Hepatocyte (in vitro differentiated cells): ENCODE measurements around the gene GMDS. TPM values are rescaled to one million over a fixed set of nuclear protein-coding genes. Genes with fewer than 3 reads are reported as not detected.

ENCODE experiments used
- DNase-seq: peaks from one replicate; pipeline ENCODE4 v3.0.0-alpha.2; 2016; ENCODE audit warnings: low spot score
- H2AFZ ChIP-seq: fragments of 200-600 bp; sonication (generic); 2 replicates; pipeline ENCODE4 v1.6.0; 2016; ENCODE audit warnings: antibody characterized with exemption, mild to moderate bottlenecking
- H3K27ac ChIP-seq: fragments of 200-600 bp; sonication (generic); 2 replicates; pipeline ENCODE4 v1.5.1; 2016; ENCODE audit warnings: mild to moderate bottlenecking
- H3K27me3 ChIP-seq: fragments of 200-600 bp; sonication (generic); 2 replicates; pipeline ENCODE4 v1.6.1; 2016
- H3K36me3 ChIP-seq: fragments of 200-600 bp; sonication (generic); replicated peaks from 2 replicates; pipeline ENCODE4 v1.5.1; 2016; ENCODE audit warnings: low read depth; ENCODE audit not compliant: insufficient read depth
- H3K4me1 ChIP-seq: fragments of 200-600 bp; sonication (generic); 2 replicates; pipeline ENCODE4 v1.5.1; 2016; ENCODE audit warnings: mild to moderate bottlenecking, moderate library complexity; ENCODE audit not compliant: insufficient read depth
- H3K4me2 ChIP-seq: fragments of 200-600 bp; sonication (generic); 2 replicates; pipeline ENCODE4 v1.6.0; 2016
- H3K4me3 ChIP-seq: fragments of 200-600 bp; sonication (generic); 2 replicates; pipeline ENCODE4 v1.5.1; 2016; ENCODE audit warnings: mild to moderate bottlenecking
- H3K79me2 ChIP-seq: fragments of 200-600 bp; sonication (generic); 2 replicates; pipeline ENCODE4 v1.6.0; 2017; ENCODE audit warnings: mild to moderate bottlenecking
- H3K9me2 ChIP-seq: fragments of 200-600 bp; sonication (generic); replicated peaks from 2 replicates; pipeline ENCODE4 v1.6.0; 2017; ENCODE audit warnings: mild to moderate bottlenecking; ENCODE audit not compliant: insufficient read depth
- H3K9me3 ChIP-seq: fragments of 200-600 bp; sonication (generic); 2 replicates; pipeline ENCODE4 v1.5.1; 2016; ENCODE audit warnings: low read depth, mild to moderate bottlenecking
- H4K20me1 ChIP-seq: fragments of 200-600 bp; sonication (generic); 2 replicates; pipeline ENCODE4 v1.6.0; 2016; ENCODE audit warnings: mild to moderate bottlenecking; ENCODE audit not compliant: insufficient read depth, poor library complexity, severe bottlenecking
- EZH2 ChIP-seq: fragments of 200-600 bp; sonication (generic); IDR thresholded peaks from 2 replicates; pipeline ENCODE4 v1.6.1; 2016; ENCODE audit warnings: antibody characterized with exemption, mild to moderate bottlenecking, borderline replicate concordance
- EZH2phosphoT487 ChIP-seq: fragments of 200-600 bp; sonication (generic); IDR thresholded peaks from one replicate; pipeline ENCODE4 v1.6.1; 2018; ENCODE audit warnings: antibody characterized with exemption, mild to moderate bottlenecking, low read depth, moderate library complexity; ENCODE audit not compliant: unreplicated experiment, severe bottlenecking
- WGBS: methylation state at CpG from one replicate; pipeline ENCODE4 v1.1.6; 2016; ENCODE audit warnings: low lambda C conversion rate; ENCODE audit errors: missing lambda C conversion rate; 5-methylcytosine and 5-hydroxymethylcytosine counted together
- polyA plus RNA-seq: library from polyadenylated mRNA; unstranded; fragments of >200 nt; fragmentation: Nextera tagmentation; extraction: Ambion mirVana; gene quantifications from 2 replicates; pipeline ENCODE4 v1.2.1, GENCODE V29; 2016
- total RNA-seq: library from RNA; depleted of rRNA; stranded (reverse); fragments of >200 nt; gene quantifications from 2 replicates; pipeline ENCODE4 v1.2.3, GENCODE V29; 2014
- TF ChIP-seq, protein P1 (sequence below): fragments of 200-600 bp; sonication (generic); IDR thresholded peaks from 2 replicates; pipeline ENCODE4 v1.5.1; 2016; ENCODE audit warnings: antibody characterized with exemption, mild to moderate bottlenecking; ENCODE audit not compliant: poor library complexity

The GMDS gene
- total and polyA plus RNA-seq, 2 experiments from 2014 or later, result 20.7 to 32.6 TPM

DNA sequence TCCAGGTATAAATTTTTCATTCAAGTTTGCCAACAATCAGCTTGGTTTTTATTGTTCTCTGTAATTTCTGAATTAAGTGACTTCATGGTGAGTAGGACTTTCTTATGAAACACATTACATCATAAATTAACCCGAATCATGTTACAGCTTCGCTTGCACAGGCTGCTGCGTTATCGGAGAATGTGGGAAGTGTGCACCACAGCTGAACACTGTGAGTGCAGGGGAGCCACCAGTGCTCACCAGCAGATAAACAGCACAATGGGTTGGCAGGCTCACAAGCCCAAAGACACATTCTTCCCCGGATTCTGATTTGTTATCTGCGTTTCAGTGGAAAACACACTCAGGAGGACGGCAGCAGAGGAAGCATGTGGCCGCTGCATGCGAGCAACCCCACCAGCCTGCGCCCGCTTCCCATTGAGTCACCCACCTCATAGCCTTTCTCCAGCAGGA, 121.1 kb downstream of the GMDS start:
- H3K4me2 ChIP-seq, result no peak overlapping the region
- WGBS, result 69% methylated on average over 11 of the region's 11 CpGs

DNA sequence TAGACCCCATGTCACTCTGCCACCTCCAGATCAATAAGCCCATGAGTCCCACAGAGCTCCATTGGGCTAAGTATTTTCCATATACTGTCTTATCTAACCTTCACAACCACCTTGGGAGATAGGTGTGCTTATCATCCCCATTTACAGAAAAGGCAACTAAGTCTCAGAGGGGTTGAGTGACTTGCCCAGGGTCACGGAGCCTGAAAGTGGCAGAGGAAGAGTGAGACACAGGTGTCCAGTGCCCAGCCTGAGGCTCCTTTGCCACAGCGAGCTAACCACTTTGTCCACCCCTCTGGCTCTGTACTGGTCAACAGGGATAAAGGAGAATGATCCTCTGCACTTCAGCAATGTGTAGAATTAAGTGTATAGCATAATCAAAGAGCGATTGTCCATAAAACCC, 124.5 kb downstream of the GMDS start:
- H3K4me3 ChIP-seq, result no peak overlapping the region
- 98% methylated on average over 3 of the region's 3 CpGs for WGBS

More for the DNA sequence above, 121.1 kb downstream of the GMDS start:
- Histone ChIP-seq H2AFZ (no peak overlapping the region), H3K79me2 (no peaks in the 10 kb centered on the region), H3K9me3 (no peaks in the 10 kb centered on the region), H4K20me1 (no peaks in the 10 kb centered on the region), H3K9me2 (no peaks in the 10 kb centered on the region), H3K27ac (no peak overlapping the region), H3K4me3 (no peak overlapping the region), H3K36me3 (no peaks in the 10 kb centered on the region), H3K4me1 (no peaks in the 10 kb centered on the region), H3K27me3 (no peaks in the 10 kb centered on the region)
- no peak for TF ChIP-seq EZH2phosphoT487
- no peak for DNase-seq

DNA sequence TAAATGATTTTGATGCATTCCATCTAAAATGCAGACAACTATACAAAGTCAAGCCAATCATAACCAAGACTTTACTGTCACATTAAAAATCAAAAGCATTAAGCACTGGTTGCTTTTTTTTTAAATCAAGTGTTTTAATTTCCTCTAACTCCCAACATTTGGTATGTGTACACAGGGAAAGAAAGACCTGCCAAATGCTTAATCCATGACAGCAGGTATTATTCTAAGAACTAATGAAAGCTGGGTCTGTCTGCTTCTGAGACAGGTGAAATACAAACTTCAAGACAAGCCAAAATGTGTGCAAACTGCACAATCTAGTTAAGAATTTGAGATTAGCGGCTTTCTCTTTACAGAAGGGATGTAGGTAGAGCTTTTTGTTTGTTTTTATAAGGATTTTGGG, 126.1 kb downstream of the GMDS start:
- Histone ChIP-seq H2AFZ (no peak overlapping the region), H3K4me2 (no peak overlapping the region), H4K20me1 (no peaks in the 10 kb centered on the region), H3K9me3 (no peaks in the 10 kb centered on the region), H3K27me3 (no peaks in the 10 kb centered on the region), H3K4me1 (no peaks in the 10 kb centered on the region), H3K9me2 (no peaks in the 10 kb centered on the region), H3K36me3 (no peaks in the 10 kb centered on the region), H3K27ac (no peak overlapping the region), H3K79me2 (no peaks in the 10 kb centered on the region), H3K4me3 (no peak overlapping the region)
- WGBS, result 87% methylated on average over 1 of the region's 1 CpG
- TF ChIP-seq, protein P1, sequence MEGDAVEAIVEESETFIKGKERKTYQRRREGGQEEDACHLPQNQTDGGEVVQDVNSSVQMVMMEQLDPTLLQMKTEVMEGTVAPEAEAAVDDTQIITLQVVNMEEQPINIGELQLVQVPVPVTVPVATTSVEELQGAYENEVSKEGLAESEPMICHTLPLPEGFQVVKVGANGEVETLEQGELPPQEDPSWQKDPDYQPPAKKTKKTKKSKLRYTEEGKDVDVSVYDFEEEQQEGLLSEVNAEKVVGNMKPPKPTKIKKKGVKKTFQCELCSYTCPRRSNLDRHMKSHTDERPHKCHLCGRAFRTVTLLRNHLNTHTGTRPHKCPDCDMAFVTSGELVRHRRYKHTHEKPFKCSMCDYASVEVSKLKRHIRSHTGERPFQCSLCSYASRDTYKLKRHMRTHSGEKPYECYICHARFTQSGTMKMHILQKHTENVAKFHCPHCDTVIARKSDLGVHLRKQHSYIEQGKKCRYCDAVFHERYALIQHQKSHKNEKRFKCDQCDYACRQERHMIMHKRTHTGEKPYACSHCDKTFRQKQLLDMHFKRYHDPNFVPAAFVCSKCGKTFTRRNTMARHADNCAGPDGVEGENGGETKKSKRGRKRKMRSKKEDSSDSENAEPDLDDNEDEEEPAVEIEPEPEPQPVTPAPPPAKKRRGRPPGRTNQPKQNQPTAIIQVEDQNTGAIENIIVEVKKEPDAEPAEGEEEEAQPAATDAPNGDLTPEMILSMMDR, result no peak
- TF ChIP-seq EZH2 (no peak), EZH2phosphoT487 (no peak)
- DNase-seq, result no peak

More for the DNA sequence above, 124.5 kb downstream of the GMDS start:
- DNase-seq, result no peak
- Histone ChIP-seq H3K4me1 (no peaks in the 10 kb centered on the region), H3K9me2 (no peaks in the 10 kb centered on the region), H4K20me1 (no peaks in the 10 kb centered on the region), H2AFZ (no peak overlapping the region), H3K27me3 (no peaks in the 10 kb centered on the region), H3K36me3 (no peaks in the 10 kb centered on the region), H3K4me2 (no peak overlapping the region), H3K9me3 (no peaks in the 10 kb centered on the region), H3K79me2 (no peaks in the 10 kb centered on the region), H3K27ac (no peak overlapping the region)
- TF ChIP-seq EZH2, result no peak
- TF ChIP-seq, protein P1, result no peak
- TF ChIP-seq EZH2phosphoT487, result no peak

DNA sequence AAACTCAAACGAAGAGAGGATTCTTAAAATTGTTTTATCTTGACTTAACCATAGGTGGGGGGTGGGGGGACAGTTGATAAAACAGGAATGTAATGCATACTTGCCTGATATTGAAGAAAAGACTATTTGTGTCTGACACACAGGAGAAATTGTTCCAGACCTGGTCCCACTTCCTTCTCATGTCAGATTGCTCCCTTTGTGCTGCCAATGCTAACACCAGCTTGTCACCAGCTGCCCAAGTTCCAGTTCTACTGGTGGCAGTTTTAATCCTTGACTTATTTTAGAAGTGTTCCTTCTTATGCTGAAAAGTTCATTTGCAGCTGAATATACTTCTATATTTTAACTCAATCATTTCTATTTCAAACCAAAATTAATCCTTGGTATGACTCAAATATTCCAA, 127.3 kb downstream of the GMDS start:
- Histone ChIP-seq H3K79me2 (no peaks in the 10 kb centered on the region), H3K9me2 (no peaks in the 10 kb centered on the region), H3K4me3 (no peak overlapping the region), H3K27ac (no peak overlapping the region), H3K4me1 (no peaks in the 10 kb centered on the region), H3K4me2 (no peak overlapping the region), H3K9me3 (no peaks in the 10 kb centered on the region), H3K27me3 (no peaks in the 10 kb centered on the region), H4K20me1 (no peaks in the 10 kb centered on the region), H3K36me3 (no peaks in the 10 kb centered on the region), H2AFZ (no peak overlapping the region)
- DNase-seq, result no peak
- no peak for TF ChIP-seq EZH2phosphoT487
- no peak for TF ChIP-seq EZH2
- TF ChIP-seq, protein P1, result no peak
- WGBS, result 27% methylated on average over 1 of the region's 1 CpG
